Spleen (tissue), 11 donors: ENCODE results near the gene HIPK2. TPM values are rescaled to one million over a fixed set of nuclear protein-coding genes. Genes with fewer than 3 reads are reported as not detected.

Experiments used
- DNase-seq: peaks from one replicate; pipeline ENCODE4 v3.0.0-alpha.2; 2020
- H3K27ac ChIP-seq, 8 donors: fragments of 200-600 bp; sonication (generic) in 7 of 8; 1 replicate in 4 of 8; 2 replicates in 4 of 8; pipeline versions ENCODE4 v1.5.0 to v1.8.0; 2016 to 2021; ENCODE audit warnings: inconsistent platforms in 4 of 8, mild to moderate bottlenecking in 4 of 8, moderate library complexity in 1 of 8
- H3K27me3 ChIP-seq, 7 donors: fragments of 200-600 bp; sonication (generic) in 6 of 7; replicated peaks in 1 of 7; 1 replicate in 4 of 7; 2 replicates in 3 of 7; pipeline versions ENCODE4 v1.5.0 to v1.8.0; 2016 to 2021; ENCODE audit warnings: inconsistent platforms in 3 of 7, mild to moderate bottlenecking in 1 of 7
- H3K36me3 ChIP-seq, 6 donors: fragments of 200-600 bp; sonication (generic) in 5 of 6; 1 replicate in 4 of 6; 2 replicates in 2 of 6; pipeline versions ENCODE4 v1.5.0 to v1.8.0; 2016 to 2021; ENCODE audit warnings: inconsistent platforms in 2 of 6
- H3K4me1 ChIP-seq, 6 donors: fragments of 200-600 bp; sonication (generic) in 5 of 6; 1 replicate in 3 of 6; 2 replicates in 3 of 6; pipeline versions ENCODE4 v1.5.0 to v1.8.0; 2016 to 2021; ENCODE audit warnings: inconsistent platforms in 3 of 6
- H3K4me3 ChIP-seq, 8 donors: fragments of 200-600 bp; sonication (generic) in 7 of 8; 1 replicate in 4 of 8; 2 replicates in 4 of 8; pipeline versions ENCODE4 v1.5.0 to v1.8.0; 2016 to 2021; ENCODE audit warnings: inconsistent platforms in 4 of 8, mild to moderate bottlenecking in 4 of 8, moderate library complexity in 2 of 8
- H3K9me3 ChIP-seq, 8 donors: fragments of 200-600 bp; sonication (generic) in 7 of 8; 1 replicate in 4 of 8; 2 replicates in 4 of 8; pipeline versions ENCODE4 v1.5.0 to v1.8.0; 2016 to 2021; ENCODE audit warnings: inconsistent platforms in 4 of 8
- CTCF ChIP-seq, 11 experiments: fragments of 200-600 bp in 7 of 11; fragments of 450-650 bp in 4 of 11; sonication (generic) in 4 of 11; IDR thresholded peaks in 8 of 11; conservative IDR thresholded peaks in 3 of 11; 1 replicate in 7 of 11; 2 replicates in 4 of 11; pipeline versions ENCODE4 v1.4.0 to v1.8.0; 2016 to 2021; ENCODE audit warnings: antibody characterized with exemption in 11 of 11, inconsistent platforms in 4 of 11, mild to moderate bottlenecking in 1 of 11
- POLR2A ChIP-seq, 3 donors: fragments of 450-650 bp; IDR thresholded peaks; one replicate each; pipeline ENCODE4 v1.5.1; 2017; ENCODE audit warnings: antibody characterized with exemption in 3 of 3, mild to moderate bottlenecking in 1 of 3
- POLR2AphosphoS5 ChIP-seq, 3 donors: sonication (generic); formaldehyde crosslinking; IDR thresholded peaks; one replicate each; pipeline ENCODE4 v1.5.1; 2017; ENCODE audit warnings: antibody characterized with exemption in 3 of 3
- WGBS, 5 donors: extraction: QIAGEN DNeasy Blood & Tissue Kit in 3 of 5; methylation state at CpG; one replicate each; pipeline versions ENCODE4 v1.1.5 to v1.1.7; 2013 to 2018; 5-methylcytosine and 5-hydroxymethylcytosine counted together
- intact Hi-C: fragments of 100-400 bp; cut with DNase I; formaldehyde crosslinking; loops from one replicate; pipeline ENCODE4 v1.15.0; 2023; ENCODE audit warnings: low total_unique reads
- polyA plus RNA-seq, 3 donors: library from polyadenylated mRNA; stranded (reverse); fragments of 200-250 nt; gene quantifications; one replicate each; pipeline ENCODE4 v1.2.1, GENCODE V29; 2013
- total RNA-seq, 7 donors: library from RNA; depleted of rRNA in 3 of 7; stranded (reverse); fragments of >200 nt in 3 of 7; fragmentation: NEBNext Ultra II Directional in 4 of 7; extraction: Animal tissue kit (Norgen Biotek cat#: 25700) in 4 of 7; gene quantifications; one replicate each; pipeline versions ENCODE4 v1.1.0 to v1.2.1, GENCODE V29; 2016 to 2021
- donor health status: healthy with polysubstance abuse.
- donor health status: DM: no; HTN: no; CAD: no; lungs with moderate emphysema.
- donor health status: DM: no; HTN: no; CAD: no.
- donor health status: Bipolar disorder and iron deficiency.
- donor health status: healthy.
- donor health status: DM: no; HTN: no; CAD: no.
- donor health status: DM: yes; HTN: yes; CAD: no.

Gene HIPK2
- total and polyA plus RNA-seq, 10 donors: 1.7 to 97.5 (median 51.8) TPM

- Histone ChIP-seq H3K9me3 (no peaks in the 10 kb centered on the region), H3K27me3 (no peaks in the 10 kb centered on the region), H3K36me3 (peaks cover 2 to 100% (median 51%) of the 10 kb centered on the region in 6 donors), H3K27ac (no peak overlapping the region), H3K4me3 (no peak overlapping the region), H3K4me1 (peaks cover 0 to 4% (median 0%) of the 10 kb centered on the region in 6 donors)
- WGBS, 5 donors: 74 to 96% (median 91%) methylated on average over 1 of the region's 1 CpG
- TF ChIP-seq POLR2A (IDR thresholded peaks at IDR 0.05) (no peak), POLR2AphosphoS5 (IDR thresholded peaks at IDR 0.05) (no peak), CTCF (IDR thresholded peaks at IDR 0.05 in 8 of 11, conservative IDR thresholded peaks at IDR 0.05 in 3 of 11) (no peak)
- no peak for DNase-seq
- intact Hi-C loops: loop anchor here (10.0 kb wide), 1 partner anchor 385 kb away; no protein-coding TSS in a partner anchor
These were observed 158.5 kb downstream of the HIPK2 start for GRCh38 chr7:139619367-139619657.

GRCh38 chr7:139618482-139619366, 159.1 kb downstream of the HIPK2 start:
- DNase-seq: no peak
- Histone ChIP-seq H3K27me3 (no peaks in the 10 kb centered on the region), H3K27ac (no peak overlapping the region), H3K36me3 (peaks cover 2 to 100% (median 55%) of the 10 kb centered on the region in 6 donors), H3K4me3 (no peak overlapping the region), H3K9me3 (no peaks in the 10 kb centered on the region), H3K4me1 (peaks cover 0 to 3% (median 0%) of the 10 kb centered on the region in 6 donors)
- TF ChIP-seq CTCF (IDR thresholded peaks at IDR 0.05 in 8 of 11, conservative IDR thresholded peaks at IDR 0.05 in 3 of 11): peak in 9 of 11 experiments; percentile 9 to 55 (median 38)
- TF ChIP-seq POLR2A (IDR thresholded peaks at IDR 0.05): no peak
- TF ChIP-seq POLR2AphosphoS5 (IDR thresholded peaks at IDR 0.05): no peak
- 87 to 89% (median 87%) methylated on average over 10 of the region's 10 CpGs for WGBS, 5 donors
- intact Hi-C loops: loop anchor here (10.0 kb wide), 1 partner anchor 386 kb away; no protein-coding TSS in a partner anchor

- no peaks in the 10 kb centered on the region for H3K4me1 ChIP-seq
- intact Hi-C loops: loop anchor here (10.0 kb wide), 1 partner anchor 388 kb away; no protein-coding TSS in a partner anchor
- WGBS, 5 donors: 86 to 94% (median 91%) methylated on average over 1 of the region's 1 CpG
- peaks cover 2 to 100% (median 64%) of the 10 kb centered on the region in 6 donors for H3K36me3 ChIP-seq
- H3K9me3 ChIP-seq: no peaks in the 10 kb centered on the region
- DNase-seq: no peak
- no peak overlapping the region for H3K4me3 ChIP-seq
- H3K27ac ChIP-seq: no peak overlapping the region
- TF ChIP-seq POLR2AphosphoS5 (IDR thresholded peaks at IDR 0.05) (no peak), POLR2A (IDR thresholded peaks at IDR 0.05) (no peak), CTCF (IDR thresholded peaks at IDR 0.05 in 8 of 11, conservative IDR thresholded peaks at IDR 0.05 in 3 of 11) (no peak)
- H3K27me3 ChIP-seq: no peaks in the 10 kb centered on the region
These were observed 160.7 kb downstream of the HIPK2 start for GRCh38 chr7:139617074-139617473.

GRCh38 chr7:139614886-139615285, 162.9 kb downstream of the HIPK2 start:
- no peak for DNase-seq
- peaks cover 2 to 100% (median 70%) of the 10 kb centered on the region in 6 donors for H3K36me3 ChIP-seq
- no peaks in the 10 kb centered on the region for H3K9me3 ChIP-seq
- no peak overlapping the region for H3K4me3 ChIP-seq
- H3K4me1 ChIP-seq: no peaks in the 10 kb centered on the region
- peak in 1 of 3 donors; percentile 44 for TF ChIP-seq POLR2AphosphoS5 (IDR thresholded peaks at IDR 0.05)
- no peak for TF ChIP-seq CTCF (IDR thresholded peaks at IDR 0.05 in 8 of 11, conservative IDR thresholded peaks at IDR 0.05 in 3 of 11)
- no peak for TF ChIP-seq POLR2A (IDR thresholded peaks at IDR 0.05)
- 91 to 98% (median 95%) methylated on average over 4 to 5 of the region's 5 CpGs for WGBS, 5 donors
- intact Hi-C loops: loop anchor here (10.0 kb wide), 1 partner anchor 390 kb away; no protein-coding TSS in a partner anchor
- H3K27ac ChIP-seq: no peak overlapping the region
- H3K27me3 ChIP-seq: no peaks in the 10 kb centered on the region
